Activated CD4-positive, alpha-beta T cell treated with anti-CD3 and anti-CD28 coated beads for 4 hours (primary cell): Measurements from ENCODE around the gene VAMP3.

Experiments used
- DNase-seq, 2 donors: peaks; one replicate each; pipeline ENCODE4 v3.0.0-alpha.2; 2020

Gene VAMP3

DNA sequence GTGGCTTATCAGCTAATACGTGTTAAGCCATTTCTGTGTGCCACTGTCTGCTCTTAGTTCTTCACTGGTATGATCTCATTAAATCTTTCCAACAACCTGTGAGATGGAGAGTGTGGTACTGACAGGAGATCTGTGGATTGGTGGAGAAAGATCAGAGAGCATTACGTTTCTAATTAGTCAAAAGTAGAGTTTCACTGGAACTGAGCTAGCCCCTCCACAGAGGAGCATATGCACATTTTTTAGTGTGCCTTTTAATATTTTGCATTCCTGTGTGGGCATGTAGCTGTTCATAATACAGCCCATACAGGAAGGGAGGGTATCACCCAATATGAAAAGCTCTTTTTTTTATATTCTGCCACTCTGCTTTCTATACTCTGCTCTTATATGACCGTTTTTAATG is 50.2 kb downstream of the VAMP3 start:
- no peak for DNase-seq

DNA sequence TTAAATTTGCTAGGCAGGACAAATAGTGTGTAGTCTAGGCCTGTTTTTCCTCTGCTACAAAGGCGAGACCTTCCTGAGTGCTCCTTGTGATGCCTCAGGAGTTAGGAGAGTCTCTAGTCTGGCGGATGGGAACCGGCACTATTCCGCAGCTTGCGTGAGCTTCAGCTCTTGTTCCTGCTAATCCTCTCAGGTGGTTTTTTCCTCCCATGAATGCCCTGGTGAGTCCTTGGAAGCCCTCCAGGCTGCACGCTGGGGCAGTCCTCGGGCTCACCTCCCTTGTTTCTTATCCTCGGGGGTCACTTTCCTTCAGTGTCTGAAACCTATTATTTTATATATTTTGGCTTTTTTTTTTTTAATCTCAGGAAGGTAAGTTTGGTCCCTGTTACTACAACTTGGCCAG is 53.6 kb downstream of the VAMP3 start:
- no peak for DNase-seq

DNA sequence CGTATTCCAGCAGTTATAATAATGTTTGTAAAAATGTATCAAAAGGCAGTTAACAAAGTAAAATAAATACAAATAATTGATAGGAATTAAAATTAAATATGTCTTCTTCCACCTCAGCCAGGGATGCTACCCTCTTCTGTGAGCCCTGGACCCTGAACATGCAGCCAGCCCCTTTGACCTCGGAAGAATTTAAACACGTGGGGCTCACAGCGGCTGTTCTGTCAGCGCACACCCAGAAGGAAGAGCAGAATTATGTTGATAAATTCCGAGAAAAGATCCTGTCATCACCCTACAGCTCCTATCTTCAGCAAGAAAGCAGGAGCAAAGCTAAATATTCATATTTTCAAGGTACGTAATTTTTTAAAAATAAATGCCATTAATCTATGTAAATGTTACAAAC is 55.3 kb downstream of the VAMP3 start:
- no peak for DNase-seq

DNA sequence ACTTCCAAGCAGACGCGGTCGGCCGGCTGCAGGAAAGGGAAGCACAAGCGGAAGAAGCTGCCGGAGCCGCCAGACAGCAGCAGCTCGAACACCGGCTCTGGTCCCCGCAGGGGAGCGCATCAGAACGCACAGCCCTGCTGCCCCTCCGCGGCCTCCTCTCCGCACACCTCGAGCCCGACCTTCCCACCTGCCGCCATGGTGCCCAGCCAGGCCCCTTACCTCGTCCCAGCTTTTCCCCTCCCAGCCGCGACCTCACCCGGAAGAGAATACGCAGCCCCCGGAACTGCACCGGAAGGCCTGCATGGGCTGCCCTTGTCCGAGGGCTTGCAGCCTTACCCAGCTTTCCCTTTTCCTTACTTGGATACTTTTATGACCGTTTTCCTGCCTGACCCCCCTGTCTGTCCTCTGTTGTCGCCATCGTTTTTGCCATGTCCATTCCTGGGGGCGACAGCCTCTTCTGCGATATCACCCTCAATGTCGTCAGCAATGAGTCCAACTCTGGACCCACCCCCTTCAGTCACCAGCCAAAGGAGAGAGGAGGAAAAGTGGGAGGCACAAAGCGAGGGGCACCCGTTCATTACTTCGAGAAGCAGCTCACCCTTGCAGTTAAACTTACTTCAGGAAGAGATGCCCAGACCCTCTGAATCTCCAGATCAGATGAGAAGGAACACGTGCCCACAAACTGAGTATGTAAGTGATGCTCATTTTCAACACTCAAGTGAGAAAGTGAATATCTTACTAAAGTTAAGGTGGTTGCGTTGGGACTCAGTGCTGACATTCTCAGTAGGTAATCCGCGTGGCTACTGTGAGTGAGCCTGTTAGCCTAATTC is 56.2 kb downstream of the VAMP3 start:
- DNase-seq: peak; percentile 29 to 32
